ENCODE results near the gene GMDS. TPM values are rescaled to one million over a fixed set of nuclear protein-coding genes. Genes with fewer than 3 reads are reported as not detected.

GMDS gene
- total and polyA plus RNA-seq, 2 experiments from 2014 or later: 30.1 to 36.5 TPM

GRCh38 chr6:1763404-1763803 lies 482.0 kb downstream of the GMDS start:
- Histone ChIP-seq H3K36me3 (ENCODE audit: insufficient read depth) (no peaks in the 10 kb centered on the region), H3K79me2 (replicated peaks; ENCODE audit: insufficient read depth) (no peaks in the 10 kb centered on the region), H3K4me1 (ENCODE audit: insufficient read depth) (no peaks in the 10 kb centered on the region), H4K20me1 (replicated peaks; ENCODE audit: insufficient read depth) (no peaks in the 10 kb centered on the region), H3K4me3 (no peak overlapping the region), H2AFZ (no peak overlapping the region), H3F3A (replicated peaks; ENCODE audit: low read depth) (no peaks in the 10 kb centered on the region), H3K27ac (ENCODE audit: low read depth) (no peak overlapping the region), H3K4me2 (no peak overlapping the region), H3K9me2 (ENCODE audit: insufficient read depth) (no peaks in the 10 kb centered on the region; the same call in 1 of the 2 replicates), H3K27me3 (ENCODE audit: insufficient read depth) (no peaks in the 10 kb centered on the region)
- peaks cover 7% of the 10 kb centered on the region; the same call in 2 of the 3 replicates for H3K4me1 Mint-ChIP-seq
- no peak overlapping the region for H3K4me3 Mint-ChIP-seq
- DNase-seq (ENCODE audit: low spot score) (no peak), ATAC-seq (no peak)
- H3K9me3 Mint-ChIP-seq: no peaks in the 10 kb centered on the region
- no peaks in the 10 kb centered on the region for H3K36me3 Mint-ChIP-seq (ENCODE audit: low read depth)
- TF ChIP-seq ZNF462 (CRISPR knock-in tag; IDR thresholded peaks at IDR 0.05): no peak
- no peak for TF ChIP-seq ZNF331 (CRISPR knock-in tag; IDR thresholded peaks at IDR 0.05; ENCODE audit: low read depth)
- TF ChIP-seq CTCF (conservative IDR thresholded peaks at IDR 0.05; ENCODE audit: low read depth in 2 of 2): no peak
- no peak for TF ChIP-seq CREB1 (CRISPR knock-in tag; IDR thresholded peaks at IDR 0.05; ENCODE audit: low read depth)
- TF ChIP-seq EZH2 (IDR thresholded peaks at IDR 0.05; ENCODE audit: low read depth, unreplicated experiment): no peak
- TF ChIP-seq POLR2AphosphoS5 (IDR thresholded peaks at IDR 0.05; ENCODE audit: low read depth): no peak
- no peak for TF ChIP-seq ETS1 (IDR thresholded peaks at IDR 0.05)
- no peak for TF ChIP-seq JUNB (IDR thresholded peaks at IDR 0.05; ENCODE audit: unreplicated experiment)
- no peak for TF ChIP-seq EZH2phosphoT487 (IDR thresholded peaks at IDR 0.05; ENCODE audit: unreplicated experiment)
- no peak for TF ChIP-seq STAT1 (IDR thresholded peaks at IDR 0.05; ENCODE audit: unreplicated experiment)
- H3K27ac Mint-ChIP-seq: no peak overlapping the region
- no peaks in the 10 kb centered on the region for H3K27me3 Mint-ChIP-seq (ENCODE audit: insufficient read depth, low read depth, poor library complexity)
